Vagina (tissue), 2 donors: ENCODE measurements around the gene NUMB. TPM values are rescaled to one million over a fixed set of nuclear protein-coding genes. Genes with fewer than 3 reads are reported as not detected.

Experiments
- DNase-seq, 2 donors: peaks; one replicate each; pipeline ENCODE4 v3.0.0-alpha.2; 2017; ENCODE audit errors: extremely low spot score in 2 of 2
- H3K27ac ChIP-seq: fragments of 200-600 bp; sonication (generic); one replicate; pipeline ENCODE4 v1.5.1; 2019
- H3K27me3 ChIP-seq: fragments of 200-600 bp; sonication (generic); one replicate; pipeline ENCODE4 v1.5.1; 2019
- H3K36me3 ChIP-seq, 2 donors: fragments of 200-600 bp; sonication (generic); one replicate each; pipeline ENCODE4 v1.5.1; 2017 to 2019
- H3K4me1 ChIP-seq: fragments of 200-600 bp; sonication (generic); one replicate; pipeline ENCODE4 v1.5.1; 2019
- H3K4me3 ChIP-seq, 2 donors: fragments of 200-600 bp; sonication (generic); 1 replicate in 1 of 2; 2 replicates in 1 of 2; pipeline ENCODE4 v1.5.1; 2016 to 2019
- H3K9me3 ChIP-seq: fragments of 200-600 bp; sonication (generic); one replicate; pipeline ENCODE4 v1.5.1; 2019
- POLR2A ChIP-seq, 2 donors: fragments of 450-650 bp; IDR thresholded peaks; one replicate each; pipeline ENCODE4 v1.6.1; 2017; ENCODE audit warnings: antibody characterized with exemption in 2 of 2, mild to moderate bottlenecking in 2 of 2, moderate library complexity in 2 of 2
- POLR2AphosphoS5 ChIP-seq, 2 donors: sonication (generic); formaldehyde crosslinking; IDR thresholded peaks; one replicate each; pipeline ENCODE4 v1.9.0; 2017; ENCODE audit warnings: antibody characterized with exemption in 2 of 2, mild to moderate bottlenecking in 2 of 2, low read depth in 1 of 2; ENCODE audit not compliant: insufficient read depth in 1 of 2
- intact Hi-C: fragments of 100-400 bp; cut with DNase I; formaldehyde crosslinking; loops from one replicate; pipeline ENCODE4 v1.15.1; 2023
- total RNA-seq: library from RNA; depleted of rRNA; stranded (reverse); fragments of >200 nt; gene quantifications from one replicate; pipeline ENCODE4 v1.2.3, GENCODE V29; 2016
- TF ChIP-seq, protein P1 (sequence below), 3 experiments: fragments of 450-650 bp in 2 of 3; fragments of 200-600 bp in 1 of 3; sonication (generic) in 1 of 3; IDR thresholded peaks; one replicate each; pipeline ENCODE4 v1.5.1; 2017 to 2019; ENCODE audit warnings: antibody characterized with exemption in 3 of 3, mild to moderate bottlenecking in 2 of 3, moderate library complexity in 2 of 3

The NUMB gene
- total RNA-seq, 1 donor from 2014 or later: 48.1 TPM

GRCh38 chr14:73289308-73289707, 169.0 kb downstream of the NUMB start:
- Histone ChIP-seq H3K4me3 (no peak overlapping the region), H3K27ac (no peak overlapping the region), H3K27me3 (no peaks in the 10 kb centered on the region), H3K4me1 (no peaks in the 10 kb centered on the region), H3K9me3 (no peaks in the 10 kb centered on the region), H3K36me3 (peaks cover 0 to 35% of the 10 kb centered on the region in 2 donors)
- DNase-seq: no peak
- intact Hi-C loops: loop anchor here (10.0 kb wide), 1 partner anchor 115 kb away; no protein-coding TSS in a partner anchor
- TF ChIP-seq POLR2AphosphoS5 (IDR thresholded peaks at IDR 0.05; ENCODE audit: insufficient read depth in 1 of 2, low read depth in 1 of 2) (no peak), POLR2A (IDR thresholded peaks at IDR 0.05) (no peak)
- TF ChIP-seq, protein P1, sequence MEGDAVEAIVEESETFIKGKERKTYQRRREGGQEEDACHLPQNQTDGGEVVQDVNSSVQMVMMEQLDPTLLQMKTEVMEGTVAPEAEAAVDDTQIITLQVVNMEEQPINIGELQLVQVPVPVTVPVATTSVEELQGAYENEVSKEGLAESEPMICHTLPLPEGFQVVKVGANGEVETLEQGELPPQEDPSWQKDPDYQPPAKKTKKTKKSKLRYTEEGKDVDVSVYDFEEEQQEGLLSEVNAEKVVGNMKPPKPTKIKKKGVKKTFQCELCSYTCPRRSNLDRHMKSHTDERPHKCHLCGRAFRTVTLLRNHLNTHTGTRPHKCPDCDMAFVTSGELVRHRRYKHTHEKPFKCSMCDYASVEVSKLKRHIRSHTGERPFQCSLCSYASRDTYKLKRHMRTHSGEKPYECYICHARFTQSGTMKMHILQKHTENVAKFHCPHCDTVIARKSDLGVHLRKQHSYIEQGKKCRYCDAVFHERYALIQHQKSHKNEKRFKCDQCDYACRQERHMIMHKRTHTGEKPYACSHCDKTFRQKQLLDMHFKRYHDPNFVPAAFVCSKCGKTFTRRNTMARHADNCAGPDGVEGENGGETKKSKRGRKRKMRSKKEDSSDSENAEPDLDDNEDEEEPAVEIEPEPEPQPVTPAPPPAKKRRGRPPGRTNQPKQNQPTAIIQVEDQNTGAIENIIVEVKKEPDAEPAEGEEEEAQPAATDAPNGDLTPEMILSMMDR (IDR thresholded peaks at IDR 0.05): no peak

DNA sequence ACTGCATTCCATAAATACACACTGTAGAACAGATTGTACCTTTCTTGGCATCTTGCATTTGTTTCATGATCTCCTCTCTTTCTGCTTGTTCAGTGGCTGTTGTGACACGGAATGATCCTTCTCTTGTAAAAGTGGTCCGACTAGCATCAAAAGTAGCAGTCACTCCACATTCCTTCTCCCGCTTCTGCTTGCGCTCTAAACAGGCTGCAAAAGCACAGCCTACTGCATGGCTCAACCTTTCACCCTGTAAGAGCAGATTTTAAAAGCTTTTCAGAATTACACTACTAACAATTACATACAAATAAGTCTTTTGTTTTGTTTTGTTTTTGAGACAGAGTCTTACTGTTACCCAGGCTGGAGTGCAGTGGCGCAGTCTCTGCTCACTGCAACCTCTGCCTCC, 171.3 kb downstream of the NUMB start:
- Histone ChIP-seq H3K27me3 (no peaks in the 10 kb centered on the region), H3K9me3 (no peaks in the 10 kb centered on the region), H3K4me3 (no peak overlapping the region), H3K27ac (no peak overlapping the region), H3K4me1 (no peaks in the 10 kb centered on the region), H3K36me3 (peaks cover 0 to 49% of the 10 kb centered on the region in 2 donors)
- TF ChIP-seq POLR2A (IDR thresholded peaks at IDR 0.05) (no peak), POLR2AphosphoS5 (IDR thresholded peaks at IDR 0.05; ENCODE audit: insufficient read depth in 1 of 2, low read depth in 1 of 2) (no peak)
- TF ChIP-seq, protein P1 (IDR thresholded peaks at IDR 0.05): no peak
- no peak for DNase-seq
- intact Hi-C loops: loop anchor here (10.0 kb wide), 1 partner anchor 112 kb away; no protein-coding TSS in a partner anchor

DNA sequence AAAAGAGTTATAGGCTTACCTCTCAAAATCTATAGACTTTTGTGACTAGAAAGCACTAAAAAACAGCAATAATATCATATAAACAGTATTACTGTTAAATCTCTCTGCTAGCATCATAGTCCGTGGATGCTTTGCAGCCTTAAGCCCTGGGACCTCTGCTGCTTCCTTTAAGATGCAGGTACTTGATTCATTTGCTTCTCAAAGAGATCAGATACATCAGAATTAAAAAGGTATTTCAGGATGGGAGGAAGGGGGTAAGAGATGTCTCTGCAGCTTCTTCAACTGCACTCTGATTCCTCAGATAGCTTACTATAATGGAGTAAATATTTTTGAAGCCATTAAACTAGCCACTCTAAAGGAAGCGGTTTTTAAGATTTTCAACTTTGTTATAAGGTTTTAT, 171.7 kb downstream of the NUMB start:
- no peaks in the 10 kb centered on the region for H3K27me3 ChIP-seq
- peaks cover 0 to 49% of the 10 kb centered on the region in 2 donors for H3K36me3 ChIP-seq
- no peaks in the 10 kb centered on the region for H3K9me3 ChIP-seq
- intact Hi-C loops: loop anchor here (10.0 kb wide), 1 partner anchor 112 kb away; no protein-coding TSS in a partner anchor
- H3K4me1 ChIP-seq: no peaks in the 10 kb centered on the region
- no peak for DNase-seq
- H3K4me3 ChIP-seq: no peak overlapping the region
- H3K27ac ChIP-seq: no peak overlapping the region
- TF ChIP-seq POLR2A (IDR thresholded peaks at IDR 0.05): no peak
- TF ChIP-seq, protein P1 (IDR thresholded peaks at IDR 0.05): no peak
- TF ChIP-seq POLR2AphosphoS5 (IDR thresholded peaks at IDR 0.05; ENCODE audit: insufficient read depth in 1 of 2, low read depth in 1 of 2): no peak

- intact Hi-C loops: loop anchor here (10.0 kb wide), 1 partner anchor 111 kb away; no protein-coding TSS in a partner anchor
- Histone ChIP-seq H3K27ac (no peak overlapping the region), H3K27me3 (no peaks in the 10 kb centered on the region), H3K36me3 (peaks cover 0 to 45% of the 10 kb centered on the region in 2 donors), H3K9me3 (no peaks in the 10 kb centered on the region), H3K4me1 (no peaks in the 10 kb centered on the region), H3K4me3 (no peak overlapping the region)
- no peak for DNase-seq
- TF ChIP-seq POLR2A (IDR thresholded peaks at IDR 0.05): no peak
Measured at GRCh38 chr14:73285979-73286378, 172.4 kb downstream of the NUMB start.

DNA sequence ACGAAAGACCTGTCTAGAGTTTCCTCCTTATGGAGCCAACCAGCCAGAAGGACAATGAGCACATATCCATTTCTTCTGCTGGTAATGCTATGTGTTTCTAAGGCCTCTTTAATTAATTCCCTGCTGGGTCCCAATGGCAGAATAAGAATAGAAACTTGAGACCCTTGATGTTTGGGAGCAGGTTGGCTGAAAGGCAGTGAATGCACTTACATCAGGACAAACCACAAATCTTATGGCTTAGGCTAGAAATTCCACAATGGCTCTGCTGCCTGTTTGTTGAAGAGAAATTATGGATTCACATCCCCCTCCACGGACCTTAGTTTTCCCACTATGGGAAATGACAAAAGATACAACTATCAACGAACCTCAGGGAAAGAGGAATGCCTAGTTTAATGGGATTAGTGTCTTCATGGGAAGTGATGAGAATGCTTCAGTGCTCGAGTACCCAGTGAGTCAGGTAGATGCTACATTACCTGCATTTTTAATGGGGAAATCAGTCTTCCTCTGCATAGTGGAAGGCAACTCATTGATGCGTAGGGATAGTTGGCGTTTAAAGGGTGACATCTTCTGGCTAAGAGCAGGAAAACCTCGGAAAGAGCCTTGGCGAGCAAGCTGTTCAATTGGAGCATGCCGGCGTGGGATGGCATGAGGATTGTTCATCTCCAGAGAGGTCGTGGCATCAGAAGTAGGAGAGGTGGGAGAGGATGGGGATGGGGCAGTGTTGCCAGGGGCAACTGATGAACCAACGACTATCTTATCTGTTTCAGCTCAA, 174.6 kb downstream of the NUMB start:
- intact Hi-C loops: loop anchor here (10.0 kb wide), 1 partner anchor 109 kb away; no protein-coding TSS in a partner anchor
- no peaks in the 10 kb centered on the region for H3K4me1 ChIP-seq
- no peaks in the 10 kb centered on the region for H3K9me3 ChIP-seq
- H3K36me3 ChIP-seq: peaks cover 0 to 54% of the 10 kb centered on the region in 2 donors
- H3K27ac ChIP-seq: no peak overlapping the region
- H3K27me3 ChIP-seq: no peaks in the 10 kb centered on the region
- TF ChIP-seq, protein P1 (IDR thresholded peaks at IDR 0.05): no peak
- TF ChIP-seq POLR2A (IDR thresholded peaks at IDR 0.05): no peak
- TF ChIP-seq POLR2AphosphoS5 (IDR thresholded peaks at IDR 0.05; ENCODE audit: insufficient read depth in 1 of 2, low read depth in 1 of 2): no peak
- no peak for DNase-seq
- no peak overlapping the region for H3K4me3 ChIP-seq
